H9 (cell line): Measurements from ENCODE around the gene EML4. TPM values are rescaled to one million over a fixed set of nuclear protein-coding genes. Genes with fewer than 3 reads are reported as not detected.

Experiments used
- DNase-seq: peaks from one replicate; pipeline ENCODE4 v3.0.0-alpha.2; 2017
- H2AFZ ChIP-seq: one replicate; pipeline ENCODE4 v1.6.1; 2013; ENCODE audit warnings: mild to moderate bottlenecking, low read length, control low read depth, moderate library complexity
- H2AK5ac ChIP-seq: 2 replicates; pipeline ENCODE4 v1.6.1; 2013; ENCODE audit warnings: low read length, control low read depth, mixed read lengths; ENCODE audit not compliant: insufficient read length
- H2BK120ac ChIP-seq: one replicate; pipeline ENCODE4 v1.6.1; 2013; ENCODE audit warnings: low read depth, mild to moderate bottlenecking, low read length, control low read depth, inconsistent platforms; ENCODE audit not compliant: poor library complexity, severe bottlenecking
- H2BK12ac ChIP-seq: 2 replicates; pipeline ENCODE4 v1.6.1; 2013; ENCODE audit warnings: low read length, control low read depth, mixed read lengths, low read depth; ENCODE audit not compliant: insufficient read length
- H2BK15ac ChIP-seq: 2 replicates; pipeline ENCODE4 v1.6.1; 2013; ENCODE audit warnings: low read depth, low read length, control low read depth
- H2BK20ac ChIP-seq: one replicate; pipeline ENCODE4 v1.6.1; 2013; ENCODE audit warnings: low read depth, mild to moderate bottlenecking, low read length, control low read depth, inconsistent platforms; ENCODE audit not compliant: poor library complexity, severe bottlenecking
- H2BK5ac ChIP-seq: 2 replicates; pipeline ENCODE4 v1.6.1; 2013; ENCODE audit warnings: low read length, control low read depth, mixed read lengths; ENCODE audit not compliant: insufficient read length
- H3K14ac ChIP-seq: 2 replicates; pipeline ENCODE4 v1.6.1; 2013; ENCODE audit warnings: low read length, control low read depth; ENCODE audit not compliant: insufficient read depth
- H3K18ac ChIP-seq: 2 replicates; pipeline ENCODE4 v1.6.1; 2013; ENCODE audit warnings: low read depth, mild to moderate bottlenecking, mixed read lengths, low read length, control low read depth; ENCODE audit not compliant: insufficient read length
- H3K23ac ChIP-seq: 2 replicates; pipeline ENCODE4 v1.6.1; 2013; ENCODE audit warnings: low read length, control low read depth, mixed read lengths, low read depth; ENCODE audit not compliant: insufficient read length
- H3K23me2 ChIP-seq: 2 replicates; pipeline ENCODE4 v1.6.1; 2013; ENCODE audit warnings: low read depth, mild to moderate bottlenecking, mixed read lengths, low read length, control low read depth; ENCODE audit not compliant: insufficient read length, poor library complexity, severe bottlenecking
- H3K27ac ChIP-seq: 2 replicates; pipeline ENCODE4 v1.5.1; 2013; ENCODE audit warnings: low read length, control low read depth, mixed read lengths, low read depth; ENCODE audit not compliant: insufficient read length
- H3K27me3 ChIP-seq: 2 replicates; pipeline ENCODE4 v1.6.1; 2013; ENCODE audit warnings: low read length, control low read depth, inconsistent platforms; ENCODE audit not compliant: insufficient read depth
- H3K4ac ChIP-seq: 2 replicates; pipeline ENCODE4 v1.6.1; 2013; ENCODE audit warnings: low read depth, mild to moderate bottlenecking, control low read depth, inconsistent platforms, low read length, moderate library complexity
- H3K4me1 ChIP-seq: 2 replicates; pipeline ENCODE4 v1.6.1; 2013; ENCODE audit warnings: low read length, control low read depth, inconsistent platforms; ENCODE audit not compliant: insufficient read depth
- H3K4me2 ChIP-seq: 2 replicates; pipeline ENCODE4 v1.6.1; 2013; ENCODE audit warnings: low read length, control low read depth, mixed read lengths; ENCODE audit not compliant: insufficient read length, insufficient read depth
- H3K56ac ChIP-seq: 2 replicates; pipeline ENCODE4 v1.6.1; 2013; ENCODE audit warnings: low read depth, mild to moderate bottlenecking, mixed read lengths, low read length, control low read depth; ENCODE audit not compliant: insufficient read length
- H3K79me1 ChIP-seq: 2 replicates; pipeline ENCODE4 v1.6.1; 2013; ENCODE audit warnings: low read depth, mild to moderate bottlenecking, moderate library complexity, low read length, control low read depth, inconsistent platforms; ENCODE audit not compliant: insufficient read depth, poor library complexity, severe bottlenecking
- H3K79me2 ChIP-seq: 2 replicates; pipeline ENCODE4 v1.6.1; 2013; ENCODE audit warnings: low read length, control low read depth, inconsistent platforms; ENCODE audit not compliant: insufficient read depth
- H3K9ac ChIP-seq: 2 replicates; pipeline ENCODE4 v1.6.1; 2013; ENCODE audit warnings: low read length, control low read depth, mixed read lengths; ENCODE audit not compliant: insufficient read length; ENCODE audit errors: extremely low read depth
- H3K9me3 ChIP-seq: one replicate; pipeline ENCODE4 v1.6.1; 2013; ENCODE audit warnings: low read depth, low read length, inconsistent platforms; ENCODE audit not compliant: control insufficient read depth
- H3T11ph ChIP-seq: one replicate; pipeline ENCODE4 v1.6.1; 2013; ENCODE audit warnings: mild to moderate bottlenecking, low read length, control low read depth, inconsistent platforms
- H4K20me1 ChIP-seq: one replicate; pipeline ENCODE4 v1.6.1; 2013; ENCODE audit not compliant: control insufficient read depth, insufficient read length, insufficient read depth
- H4K5ac ChIP-seq: 2 replicates; pipeline ENCODE4 v1.6.1; 2013; ENCODE audit warnings: low read depth, mild to moderate bottlenecking, mixed read lengths, low read length, control low read depth; ENCODE audit not compliant: insufficient read length
- H4K8ac ChIP-seq: replicated peaks from 2 replicates; pipeline ENCODE4 v1.6.1; 2013; ENCODE audit warnings: low read length, control low read depth, mixed read lengths, low read depth; ENCODE audit not compliant: insufficient read length
- H4K91ac ChIP-seq: 2 replicates; pipeline ENCODE4 v1.6.1; 2013; ENCODE audit warnings: low read depth, mild to moderate bottlenecking, moderate library complexity, mixed read lengths, low read length, control low read depth; ENCODE audit not compliant: insufficient read length
- H3K27ac Mint-ChIP-seq, 3 experiments: 2 replicates in 2 of 3; 3 replicates in 1 of 3; pipeline ENCODE4 v1.8.0; 2020 to 2021; ENCODE audit warnings: mixed read lengths in 3 of 3, mild to moderate bottlenecking in 1 of 3, moderate library complexity in 1 of 3
- H3K27me3 Mint-ChIP-seq: 2 replicates; pipeline ENCODE4 v1.8.0; 2021; ENCODE audit warnings: low read depth, mild to moderate bottlenecking, moderate library complexity, mixed read lengths
- H3K36me3 Mint-ChIP-seq, 3 experiments: 2 replicates in 2 of 3; 3 replicates in 1 of 3; pipeline ENCODE4 v1.8.0; 2020 to 2021; ENCODE audit warnings: low read depth in 3 of 3, mixed read lengths in 3 of 3; ENCODE audit not compliant: insufficient read depth in 1 of 3
- H3K4me1 Mint-ChIP-seq, 2 experiments: 2 replicates each; pipeline ENCODE4 v1.8.0; 2020; ENCODE audit warnings: mixed read lengths in 2 of 2
- H3K4me3 Mint-ChIP-seq, 2 experiments: 2 replicates in 1 of 2; 3 replicates in 1 of 2; pipeline ENCODE4 v1.8.0; 2020 to 2021; ENCODE audit warnings: mild to moderate bottlenecking in 2 of 2, mixed read lengths in 2 of 2, moderate library complexity in 1 of 2
- H3K9me3 Mint-ChIP-seq, 2 experiments: 2 replicates in 1 of 2; 3 replicates in 1 of 2; pipeline ENCODE4 v1.8.0; 2020; ENCODE audit warnings: mild to moderate bottlenecking in 2 of 2, mixed read lengths in 2 of 2, moderate library complexity in 1 of 2
- WGBS: extraction: QIAGEN DNeasy Blood & Tissue Kit; methylation state at CpG from one replicate; pipeline ENCODE4 v1.1.7; 2013; ENCODE audit warnings: missing lambda C conversion rate, low lambda C conversion rate, mixed read lengths; ENCODE audit not compliant: insufficient read length; ENCODE audit errors: extremely low coverage; 5-methylcytosine and 5-hydroxymethylcytosine counted together
- total RNA-seq: library from RNA; stranded (reverse); gene quantifications from 2 replicates; pipeline ENCODE4 v1.2.1, GENCODE V29; 2021
- TF ChIP-seq, protein P1 (sequence below): fragments of 200-600 bp; sonication (generic); conservative IDR thresholded peaks from 3 replicates; pipeline ENCODE4 v1.8.0; 2021; ENCODE audit warnings: antibody characterized with exemption, mild to moderate bottlenecking

EML4 gene
- total RNA-seq, 1 experiment from 2014 or later: 68.6 TPM

DNA sequence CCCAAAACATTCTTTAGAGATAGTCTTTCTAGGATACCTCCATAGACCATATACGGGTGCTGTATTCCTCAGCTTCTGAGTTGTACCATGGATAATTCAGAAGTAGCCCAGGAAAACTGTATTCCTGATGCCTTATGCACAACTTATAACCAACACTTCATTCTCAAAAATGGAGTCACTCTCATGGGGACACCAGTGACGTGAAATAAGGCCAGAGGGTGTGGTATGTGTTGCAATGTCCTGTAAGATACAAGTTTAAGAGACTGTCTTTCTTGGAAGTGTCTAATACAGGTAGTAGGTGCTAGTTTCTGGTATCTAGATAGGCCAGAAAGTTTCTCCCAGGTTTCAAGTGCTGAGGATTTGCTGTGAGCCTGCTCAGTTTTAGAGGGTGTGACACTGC, 155.8 kb downstream of the EML4 start:
- H4K8ac ChIP-seq: no peak overlapping the region
- H3K27ac Mint-ChIP-seq: no peak overlapping the region
- no peak overlapping the region for H3K4me3 Mint-ChIP-seq
- no peak overlapping the region for H2BK120ac ChIP-seq
- H2BK12ac ChIP-seq: no peak overlapping the region
- no peak overlapping the region for H2AK5ac ChIP-seq
- no peak overlapping the region for H3K56ac ChIP-seq
- no peaks in the 10 kb centered on the region for H3K9me3 Mint-ChIP-seq
- H3K27me3 Mint-ChIP-seq: no peaks in the 10 kb centered on the region
- no peak overlapping the region for H2BK20ac ChIP-seq
- no peak overlapping the region for H2AFZ ChIP-seq
- no peaks in the 10 kb centered on the region for H3K23me2 ChIP-seq
- H4K91ac ChIP-seq: no peak overlapping the region
- H2BK15ac ChIP-seq: no peak overlapping the region
- H3K27ac ChIP-seq: no peak overlapping the region
- H3K18ac ChIP-seq: no peak overlapping the region
- no peaks in the 10 kb centered on the region for H3K79me1 ChIP-seq
- peaks cover 14 to 26% (median 22%) of the 10 kb centered on the region in 3 experiments; a peak in 6 of 7 replicates for H3K36me3 Mint-ChIP-seq
- DNase-seq: no peak
- H3K9ac ChIP-seq: no peak overlapping the region
- no peaks in the 10 kb centered on the region for H3K4me1 ChIP-seq
- no peak overlapping the region for H3K4me2 ChIP-seq
- no peak overlapping the region for H2BK5ac ChIP-seq
- no peak overlapping the region for H3T11ph ChIP-seq
- no peak overlapping the region for H3K14ac ChIP-seq
- TF ChIP-seq, protein P1, sequence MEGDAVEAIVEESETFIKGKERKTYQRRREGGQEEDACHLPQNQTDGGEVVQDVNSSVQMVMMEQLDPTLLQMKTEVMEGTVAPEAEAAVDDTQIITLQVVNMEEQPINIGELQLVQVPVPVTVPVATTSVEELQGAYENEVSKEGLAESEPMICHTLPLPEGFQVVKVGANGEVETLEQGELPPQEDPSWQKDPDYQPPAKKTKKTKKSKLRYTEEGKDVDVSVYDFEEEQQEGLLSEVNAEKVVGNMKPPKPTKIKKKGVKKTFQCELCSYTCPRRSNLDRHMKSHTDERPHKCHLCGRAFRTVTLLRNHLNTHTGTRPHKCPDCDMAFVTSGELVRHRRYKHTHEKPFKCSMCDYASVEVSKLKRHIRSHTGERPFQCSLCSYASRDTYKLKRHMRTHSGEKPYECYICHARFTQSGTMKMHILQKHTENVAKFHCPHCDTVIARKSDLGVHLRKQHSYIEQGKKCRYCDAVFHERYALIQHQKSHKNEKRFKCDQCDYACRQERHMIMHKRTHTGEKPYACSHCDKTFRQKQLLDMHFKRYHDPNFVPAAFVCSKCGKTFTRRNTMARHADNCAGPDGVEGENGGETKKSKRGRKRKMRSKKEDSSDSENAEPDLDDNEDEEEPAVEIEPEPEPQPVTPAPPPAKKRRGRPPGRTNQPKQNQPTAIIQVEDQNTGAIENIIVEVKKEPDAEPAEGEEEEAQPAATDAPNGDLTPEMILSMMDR: no peak
- WGBS: no CpG with 5 or more reads among the region's 2 CpGs
- no peak overlapping the region for H4K5ac ChIP-seq
- H3K79me2 ChIP-seq: no peaks in the 10 kb centered on the region
- H4K20me1 ChIP-seq: no peaks in the 10 kb centered on the region
- no peak overlapping the region for H3K4ac ChIP-seq
- H3K9me3 ChIP-seq: no peaks in the 10 kb centered on the region
- no peaks in the 10 kb centered on the region for H3K27me3 ChIP-seq
- H3K4me1 Mint-ChIP-seq: no peaks in the 10 kb centered on the region
- no peak overlapping the region for H3K23ac ChIP-seq
